GM18511 (cell line): ENCODE results near the gene TBPL2.
"Not testable (repeated sequence)": the region's sequence is repeated elsewhere in the genome, so short reads cannot be mapped to it uniquely, and the experiment has no call there.

Experiments used
- ATAC-seq: cut with Tn5 transposase; IDR thresholded peaks from one replicate; pipeline ENCODE4 v1.9.1; 2021; ENCODE audit warnings: mild to moderate bottlenecking, moderate library complexity; ENCODE audit not compliant: unreplicated experiment

The TBPL2 gene

GRCh38 chr14:55446127-55446736 is 5.8 kb upstream of the TBPL2 start:
- peak; percentile 68 for ATAC-seq

- no peak for ATAC-seq
These were observed 870 bp upstream of the TBPL2 start for GRCh38 chr14:55441286-55441685.

GRCh38 chr14:55438066-55438683 is 2.2 kb downstream of the TBPL2 start:
- ATAC-seq: no peak

GRCh38 chr14:55436931-55437330 is 3.5 kb downstream of the TBPL2 start:
- ATAC-seq: no peak

GRCh38 chr14:55436519-55436918 is 3.9 kb downstream of the TBPL2 start:
- no peak for ATAC-seq

- ATAC-seq: no peak
These were observed 5.6 kb downstream of the TBPL2 start for GRCh38 chr14:55434805-55435174.

- no peak for ATAC-seq
These were observed 6.3 kb downstream of the TBPL2 start for GRCh38 chr14:55433880-55434804.

GRCh38 chr14:55432628-55433027 is 7.8 kb downstream of the TBPL2 start:
- ATAC-seq: no peak

- ATAC-seq: no peak
These were observed 10.3 kb downstream of the TBPL2 start for GRCh38 chr14:55430024-55430690.

- ATAC-seq: no peak
These were observed 13.0 kb downstream of the TBPL2 start for GRCh38 chr14:55427439-55427838.

- no peak for ATAC-seq
These were observed 13.5 kb downstream of the TBPL2 start for GRCh38 chr14:55426891-55427290.

GRCh38 chr14:55425091-55425490 is 15.3 kb downstream of the TBPL2 start:
- ATAC-seq: no peak

GRCh38 chr14:55423969-55424368 is 16.4 kb downstream of the TBPL2 start:
- no peak for ATAC-seq

GRCh38 chr14:55422338-55422737 is 18.1 kb downstream of the TBPL2 start:
- ATAC-seq: not testable (repeated sequence)

GRCh38 chr14:55419663-55420062 is 20.8 kb downstream of the TBPL2 start:
- no peak for ATAC-seq

- ATAC-seq: no peak
These were observed 22.0 kb downstream of the TBPL2 start for GRCh38 chr14:55418411-55418810.

- ATAC-seq: no peak
These were observed 22.5 kb downstream of the TBPL2 start for GRCh38 chr14:55417955-55418354.

GRCh38 chr14:55416866-55417265 is 23.6 kb downstream of the TBPL2 start:
- ATAC-seq: no peak

GRCh38 chr14:55414551-55414950 is 25.9 kb downstream of the TBPL2 start:
- ATAC-seq: no peak

- ATAC-seq: no peak
These were observed 27.7 kb downstream of the TBPL2 start for GRCh38 chr14:55412676-55413075.
